Keratinocyte (primary cell): ENCODE results near the gene CDK5RAP3. TPM values are rescaled to one million over a fixed set of nuclear protein-coding genes. Genes with fewer than 3 reads are reported as not detected.

ENCODE experiments used
- DNase-seq: peaks from one replicate; pipeline ENCODE4 v3.0.0-alpha.2; 2011; ENCODE audit warnings: low read depth, missing footprints, low spot score
- FAIRE-seq: peaks from 2 replicates; lab custom pipeline; 2011; peaks lifted over from hg19 to GRCh38; lab: Jason Lieb, UNC
- H2AFZ ChIP-seq: 2 replicates; pipeline ENCODE4 v1.6.0; 2012; ENCODE audit warnings: low read length, control low read depth, inconsistent platforms; ENCODE audit not compliant: control insufficient read depth
- H3K27ac ChIP-seq: 2 replicates; pipeline ENCODE4 v1.5.1; 2011; ENCODE audit warnings: low read length; ENCODE audit not compliant: control insufficient read depth, insufficient read depth
- H3K27me3 ChIP-seq: 3 replicates; pipeline ENCODE4 v1.6.0; 2011; ENCODE audit warnings: low read length; ENCODE audit not compliant: control insufficient read depth, insufficient read depth; ENCODE audit errors: extremely low read depth
- H3K36me3 ChIP-seq, 2 experiments: 2 replicates in 1 of 2; 3 replicates in 1 of 2; pipeline ENCODE4 v1.5.1; 2011; ENCODE audit warnings: low read length in 2 of 2, mild to moderate bottlenecking in 1 of 2; ENCODE audit not compliant: control insufficient read depth in 2 of 2, insufficient read depth in 2 of 2; ENCODE audit errors: extremely low read depth in 1 of 2
- H3K4me1 ChIP-seq: 3 replicates; pipeline ENCODE4 v1.5.1; 2011; ENCODE audit warnings: low read length; ENCODE audit not compliant: control insufficient read depth, insufficient read depth; ENCODE audit errors: extremely low read depth
- H3K4me2 ChIP-seq: 3 replicates; pipeline ENCODE4 v1.6.0; 2011; ENCODE audit warnings: low read depth, low read length; ENCODE audit not compliant: control insufficient read depth, insufficient read depth; ENCODE audit errors: extremely low read depth
- H3K4me3 ChIP-seq, 3 experiments: fragments of 200-600 bp in 1 of 3; sonication (generic) in 1 of 3; 2 replicates in 2 of 3; 3 replicates in 1 of 3; pipeline ENCODE4 v1.5.1; 2011 to 2016; ENCODE audit warnings: low read length in 3 of 3, mild to moderate bottlenecking in 3 of 3, control low read depth in 2 of 3, inconsistent platforms in 1 of 3, low read depth in 1 of 3, mixed read lengths in 1 of 3, mixed run types in 1 of 3, moderate library complexity in 1 of 3; ENCODE audit not compliant: control insufficient read depth in 2 of 3, insufficient read depth in 2 of 3; ENCODE audit errors: extremely low read depth in 1 of 3
- H3K79me2 ChIP-seq: 2 replicates; pipeline ENCODE4 v1.6.0; 2012; ENCODE audit warnings: low read length; ENCODE audit not compliant: control insufficient read depth, insufficient read depth
- H3K9ac ChIP-seq: 3 replicates; pipeline ENCODE4 v1.6.0; 2011; ENCODE audit warnings: low read length; ENCODE audit not compliant: control insufficient read depth, insufficient read depth; ENCODE audit errors: extremely low read depth
- H3K9me1 ChIP-seq: 3 replicates; pipeline ENCODE4 v1.6.0; 2011; ENCODE audit warnings: low read length; ENCODE audit not compliant: control insufficient read depth, insufficient read depth; ENCODE audit errors: extremely low read depth
- H3K9me3 ChIP-seq: 2 replicates; pipeline ENCODE4 v1.5.1; 2012; ENCODE audit warnings: low read depth, low read length; ENCODE audit not compliant: control insufficient read depth
- H4K20me1 ChIP-seq: 3 replicates; pipeline ENCODE4 v1.6.0; 2011; ENCODE audit warnings: low read length; ENCODE audit not compliant: control insufficient read depth, insufficient read depth; ENCODE audit errors: extremely low read depth
- EZH2 ChIP-seq: IDR thresholded peaks from one replicate; pipeline ENCODE4 v1.6.1; 2012; ENCODE audit warnings: inconsistent platforms, mild to moderate bottlenecking, low read length, moderate library complexity
- dilution Hi-C: fragments of 300-500 bp; cut with MboI; formaldehyde crosslinking; loops from one replicate; pipeline ENCODE4 v1.7.0; 2020; ENCODE audit warnings: low sequenced_read_pairs; ENCODE audit not compliant: extremely low pct_ligation_motif_present
- polyA plus RNA-seq, 5 experiments: library from polyadenylated mRNA; depleted of rRNA in 3 of 5; stranded (reverse) in 3 of 5; stranded (forward) in 1 of 5; unstranded in 1 of 5; fragments of >200 nt; gene quantifications; 1 replicate in 1 of 5; 2 replicates in 3 of 5; 3 replicates in 1 of 5; pipeline versions ENCODE4 v1.2.1 to v1.2.3, GENCODE V29; 2011 to 2012; ENCODE audit warnings: missing spikeins in 2 of 5, low read depth in 1 of 5, low replicate concordance in 1 of 5
- TF ChIP-seq, protein P1 (sequence below), 3 experiments: IDR thresholded peaks in 1 of 3; conservative IDR thresholded peaks in 1 of 3; optimal IDR thresholded peaks in 1 of 3; 2 replicates in 2 of 3; 3 replicates in 1 of 3; pipeline versions ENCODE3 to v1.5.1; 2011; ENCODE audit warnings: low read length in 3 of 3, mild to moderate bottlenecking in 3 of 3, moderate library complexity in 2 of 3, control low read depth in 1 of 3, inconsistent platforms in 1 of 3; ENCODE audit not compliant: insufficient read depth in 2 of 3; ENCODE audit errors: extremely low read depth in 1 of 3

CDK5RAP3 gene
- polyA plus RNA-seq, 1 donor (not counting 4 experiments of a cell fraction or from before 2014, with no cell fraction given) = 63.9 TPM

- Histone ChIP-seq H3K36me3 (peaks cover 20 to 29% of the 10 kb centered on the region in 2 experiments), H3K27me3 (no peaks in the 10 kb centered on the region), H3K4me3 (no peak overlapping the region), H3K9me3 (no peaks in the 10 kb centered on the region), H4K20me1 (no peaks in the 10 kb centered on the region), H3K9me1 (no peaks in the 10 kb centered on the region), H3K27ac (no peak overlapping the region), H3K4me1 (peaks cover 10% of the 10 kb centered on the region), H2AFZ (no peak overlapping the region), H3K79me2 (peaks cover 10% of the 10 kb centered on the region), H3K4me2 (no peak overlapping the region), H3K9ac (no peak overlapping the region)
- DNase-seq = no peak
- FAIRE-seq = no peak
- TF ChIP-seq, protein P1, sequence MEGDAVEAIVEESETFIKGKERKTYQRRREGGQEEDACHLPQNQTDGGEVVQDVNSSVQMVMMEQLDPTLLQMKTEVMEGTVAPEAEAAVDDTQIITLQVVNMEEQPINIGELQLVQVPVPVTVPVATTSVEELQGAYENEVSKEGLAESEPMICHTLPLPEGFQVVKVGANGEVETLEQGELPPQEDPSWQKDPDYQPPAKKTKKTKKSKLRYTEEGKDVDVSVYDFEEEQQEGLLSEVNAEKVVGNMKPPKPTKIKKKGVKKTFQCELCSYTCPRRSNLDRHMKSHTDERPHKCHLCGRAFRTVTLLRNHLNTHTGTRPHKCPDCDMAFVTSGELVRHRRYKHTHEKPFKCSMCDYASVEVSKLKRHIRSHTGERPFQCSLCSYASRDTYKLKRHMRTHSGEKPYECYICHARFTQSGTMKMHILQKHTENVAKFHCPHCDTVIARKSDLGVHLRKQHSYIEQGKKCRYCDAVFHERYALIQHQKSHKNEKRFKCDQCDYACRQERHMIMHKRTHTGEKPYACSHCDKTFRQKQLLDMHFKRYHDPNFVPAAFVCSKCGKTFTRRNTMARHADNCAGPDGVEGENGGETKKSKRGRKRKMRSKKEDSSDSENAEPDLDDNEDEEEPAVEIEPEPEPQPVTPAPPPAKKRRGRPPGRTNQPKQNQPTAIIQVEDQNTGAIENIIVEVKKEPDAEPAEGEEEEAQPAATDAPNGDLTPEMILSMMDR (optimal IDR thresholded peaks at IDR 0.05 in 1 of 3, IDR thresholded peaks at IDR 0.05 in 1 of 3, conservative IDR thresholded peaks at IDR 0.05 in 1 of 3; ENCODE audit: extremely low read depth in 1 of 3, insufficient read depth in 2 of 3, low read length in 3 of 3) = no peak
- TF ChIP-seq EZH2 = no peak
- dilution Hi-C loops = no loop called here
Observed at GRCh38 chr17:47975823-47976205, 4.9 kb downstream of the CDK5RAP3 start.

DNA sequence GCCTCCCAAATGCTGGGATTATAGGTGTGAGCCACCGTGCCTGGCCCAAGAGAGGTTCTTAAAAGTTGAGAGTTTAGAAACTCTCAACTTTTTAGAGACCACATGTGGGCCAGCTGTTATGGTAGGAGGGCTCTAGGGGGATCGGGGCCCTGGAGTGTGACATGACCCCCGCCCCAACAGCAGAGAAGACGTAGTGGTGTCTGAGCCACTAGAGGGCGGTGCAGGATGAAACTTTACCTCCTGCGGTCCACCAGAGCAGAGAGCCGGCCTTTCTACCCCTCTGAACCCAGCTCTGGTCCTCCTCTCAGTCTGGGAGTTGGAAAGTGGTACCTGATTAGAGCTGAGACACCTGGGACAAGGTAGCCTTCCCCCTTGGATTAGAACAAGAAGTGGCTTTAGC lies 7.4 kb downstream of the CDK5RAP3 start:
- DNase-seq (no peak), FAIRE-seq (no peak)
- no peaks in the 10 kb centered on the region for H4K20me1 ChIP-seq
- no peaks in the 10 kb centered on the region for H3K4me1 ChIP-seq
- H3K4me2 ChIP-seq = no peak overlapping the region
- no peak for TF ChIP-seq EZH2
- TF ChIP-seq, protein P1 (optimal IDR thresholded peaks at IDR 0.05 in 1 of 3, IDR thresholded peaks at IDR 0.05 in 1 of 3, conservative IDR thresholded peaks at IDR 0.05 in 1 of 3; ENCODE audit: extremely low read depth in 1 of 3, insufficient read depth in 2 of 3, low read length in 3 of 3) = peak; percentile 59 to 84 (median 71)
- H3K36me3 ChIP-seq = peaks cover 33 to 49% of the 10 kb centered on the region in 2 experiments
- no peaks in the 10 kb centered on the region for H3K9me3 ChIP-seq
- H3K9ac ChIP-seq = no peak overlapping the region
- H2AFZ ChIP-seq = no peak overlapping the region
- H3K27ac ChIP-seq = no peak overlapping the region
- dilution Hi-C loops = no loop called here
- no peaks in the 10 kb centered on the region for H3K9me1 ChIP-seq
- H3K27me3 ChIP-seq = no peaks in the 10 kb centered on the region
- H3K79me2 ChIP-seq = no peaks in the 10 kb centered on the region
- no peak overlapping the region for H3K4me3 ChIP-seq
